DMS153 (cell line): Measurements from ENCODE around the gene KCTD11.
"Not testable (repeated sequence)": the region's sequence is repeated elsewhere in the genome, so short reads cannot be mapped to it uniquely, and the experiment has no call there.

Experiments
- DNase-seq: peaks from one replicate; lab custom pipeline; 2025; lab: John Stamatoyannopoulos, UW

The KCTD11 gene

GRCh38 chr17:7322520-7323194 lies 29.3 kb upstream of the KCTD11 start:
- no peak for DNase-seq

- no peak for DNase-seq
These were observed 28.1 kb upstream of the KCTD11 start for GRCh38 chr17:7323731-7324437.

- no peak for DNase-seq
These were observed 27.6 kb upstream of the KCTD11 start for GRCh38 chr17:7324438-7324779.

- DNase-seq, result no peak
These were observed 26.9 kb upstream of the KCTD11 start for GRCh38 chr17:7325031-7325528.

GRCh38 chr17:7326186-7326585 lies 25.8 kb upstream of the KCTD11 start:
- no peak for DNase-seq

GRCh38 chr17:7327056-7327455 lies 24.9 kb upstream of the KCTD11 start:
- no peak for DNase-seq

- no peak for DNase-seq
These were observed 24.5 kb upstream of the KCTD11 start for GRCh38 chr17:7327501-7327900.

GRCh38 chr17:7328009-7328408 lies 24.0 kb upstream of the KCTD11 start:
- DNase-seq, result no peak

GRCh38 chr17:7328840-7329373 lies 23.1 kb upstream of the KCTD11 start, which contains the start of gene NEURL4:
TSS of gene NEURL4 (minus strand) at chr17:7329335. CDS start at chr17:7329312, 23 bp downstream.
- no peak for DNase-seq

GRCh38 chr17:7329374-7329996 lies 22.5 kb upstream of the KCTD11 start:
- peak; percentile 86 for DNase-seq

GRCh38 chr17:7329997-7330637 lies 21.8 kb upstream of the KCTD11 start:
- no peak for DNase-seq

- no peak for DNase-seq
These were observed 21.3 kb upstream of the KCTD11 start for GRCh38 chr17:7330638-7331015.

- no peak for DNase-seq
These were observed 19.9 kb upstream of the KCTD11 start for GRCh38 chr17:7332111-7332510.

GRCh38 chr17:7332600-7333069 lies 19.3 kb upstream of the KCTD11 start:
- DNase-seq, result not testable (repeated sequence)

- no peak for DNase-seq
These were observed 16.9 kb upstream of the KCTD11 start for GRCh38 chr17:7334938-7335538.

GRCh38 chr17:7335765-7336164 lies 16.2 kb upstream of the KCTD11 start:
- DNase-seq, result not testable (repeated sequence)

- no peak for DNase-seq
These were observed 15.5 kb upstream of the KCTD11 start, which contains the start of gene ACAP1 for GRCh38 chr17:7336240-7337175. TSS of gene ACAP1 (plus strand) at chr17:7336529. CDS start at chr17:7336735, 206 bp downstream.

GRCh38 chr17:7337600-7337999 lies 14.4 kb upstream of the KCTD11 start:
- not testable (repeated sequence) for DNase-seq

GRCh38 chr17:7340179-7340578 lies 11.8 kb upstream of the KCTD11 start:
- DNase-seq, result no peak

GRCh38 chr17:7341842-7342241 lies 10.1 kb upstream of the KCTD11 start:
- no peak for DNase-seq
